ENCODE results near the gene ARHGAP24. TPM values are rescaled to one million over a fixed set of nuclear protein-coding genes. Genes with fewer than 3 reads are reported as not detected.

The ARHGAP24 gene
- total RNA-seq, 4 donors from 2014 or later, result 54.8 to 88.6 (median 62.6) TPM

DNA sequence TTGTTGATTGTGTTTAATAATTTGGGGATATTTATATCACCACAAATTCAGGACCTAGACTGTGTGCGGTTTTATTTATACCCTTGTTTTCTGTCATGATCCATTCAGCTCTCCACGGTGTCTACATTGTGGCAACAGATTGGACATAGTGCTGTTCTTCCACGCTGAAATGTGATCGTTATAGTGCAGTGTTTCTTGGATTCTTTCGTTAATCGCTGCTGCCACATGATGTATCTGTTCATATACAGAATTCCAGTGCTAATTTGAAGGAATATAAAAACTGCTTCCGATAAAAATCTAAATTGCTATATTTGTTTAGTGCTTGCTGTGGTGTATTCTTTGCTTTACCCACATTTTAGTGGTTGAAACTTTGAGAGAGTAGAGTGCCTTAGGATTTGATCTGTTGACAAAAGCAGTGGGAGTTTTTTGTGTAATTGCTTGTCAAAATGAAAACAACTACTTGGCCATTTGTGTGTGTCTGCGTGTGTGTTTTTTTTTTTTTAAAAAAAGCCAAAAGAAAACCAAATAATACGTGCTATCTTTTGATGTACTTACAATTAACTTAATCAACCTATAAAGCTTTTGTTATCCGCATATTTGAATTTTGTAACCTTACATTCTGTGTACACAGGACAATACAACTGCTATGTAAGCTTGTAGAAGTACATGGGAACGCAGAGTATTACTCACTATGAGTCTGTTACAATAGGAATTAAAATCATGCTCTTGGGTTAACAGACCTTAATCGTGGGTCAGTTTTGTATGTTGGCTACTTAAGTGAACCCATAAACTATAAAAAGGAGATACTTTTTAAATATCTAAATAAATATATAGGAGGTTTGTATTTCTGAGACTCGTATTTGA is 353.3 kb downstream of the ARHGAP24 start:
- TF ChIP-seq, protein P1, sequence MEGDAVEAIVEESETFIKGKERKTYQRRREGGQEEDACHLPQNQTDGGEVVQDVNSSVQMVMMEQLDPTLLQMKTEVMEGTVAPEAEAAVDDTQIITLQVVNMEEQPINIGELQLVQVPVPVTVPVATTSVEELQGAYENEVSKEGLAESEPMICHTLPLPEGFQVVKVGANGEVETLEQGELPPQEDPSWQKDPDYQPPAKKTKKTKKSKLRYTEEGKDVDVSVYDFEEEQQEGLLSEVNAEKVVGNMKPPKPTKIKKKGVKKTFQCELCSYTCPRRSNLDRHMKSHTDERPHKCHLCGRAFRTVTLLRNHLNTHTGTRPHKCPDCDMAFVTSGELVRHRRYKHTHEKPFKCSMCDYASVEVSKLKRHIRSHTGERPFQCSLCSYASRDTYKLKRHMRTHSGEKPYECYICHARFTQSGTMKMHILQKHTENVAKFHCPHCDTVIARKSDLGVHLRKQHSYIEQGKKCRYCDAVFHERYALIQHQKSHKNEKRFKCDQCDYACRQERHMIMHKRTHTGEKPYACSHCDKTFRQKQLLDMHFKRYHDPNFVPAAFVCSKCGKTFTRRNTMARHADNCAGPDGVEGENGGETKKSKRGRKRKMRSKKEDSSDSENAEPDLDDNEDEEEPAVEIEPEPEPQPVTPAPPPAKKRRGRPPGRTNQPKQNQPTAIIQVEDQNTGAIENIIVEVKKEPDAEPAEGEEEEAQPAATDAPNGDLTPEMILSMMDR (IDR thresholded peaks at IDR 0.05; ENCODE audit: low read depth), result no peak

DNA sequence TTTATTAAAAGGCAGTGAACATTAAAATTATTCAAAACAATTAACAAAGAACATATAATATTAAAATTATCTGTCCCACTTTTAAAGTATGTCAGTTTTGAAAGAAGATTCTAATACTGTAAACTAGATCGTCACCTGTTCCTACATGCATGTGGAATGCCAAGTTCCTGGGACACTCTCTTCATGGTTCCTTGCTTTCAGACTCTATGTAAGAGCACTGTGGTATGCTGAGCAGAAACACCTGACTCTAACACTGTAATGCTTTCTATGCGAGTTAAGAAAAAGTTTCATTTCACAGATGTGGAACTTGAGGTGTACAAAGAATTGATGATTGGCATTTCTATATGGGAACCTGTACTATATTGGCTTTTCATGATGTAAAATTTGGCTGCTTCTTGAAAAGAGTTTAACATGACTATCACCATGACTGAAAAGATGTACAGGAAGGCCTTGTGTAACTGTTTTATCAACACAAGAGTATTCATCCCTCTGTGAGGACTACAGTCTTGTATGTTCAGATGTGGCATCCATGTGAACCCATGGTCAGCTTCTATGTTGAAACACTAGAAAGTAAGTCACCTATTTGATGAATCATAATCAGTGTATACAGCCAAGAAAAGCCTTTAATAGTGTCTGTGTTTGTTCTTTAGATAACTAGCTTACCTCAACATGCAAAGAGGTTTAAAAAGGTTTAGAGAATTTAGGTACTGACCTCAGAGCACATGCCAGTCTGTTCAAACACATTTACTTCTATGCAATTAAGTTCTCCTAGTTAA is 354.5 kb downstream of the ARHGAP24 start:
- TF ChIP-seq, protein P1 (IDR thresholded peaks at IDR 0.05; ENCODE audit: low read depth), result no peak

DNA sequence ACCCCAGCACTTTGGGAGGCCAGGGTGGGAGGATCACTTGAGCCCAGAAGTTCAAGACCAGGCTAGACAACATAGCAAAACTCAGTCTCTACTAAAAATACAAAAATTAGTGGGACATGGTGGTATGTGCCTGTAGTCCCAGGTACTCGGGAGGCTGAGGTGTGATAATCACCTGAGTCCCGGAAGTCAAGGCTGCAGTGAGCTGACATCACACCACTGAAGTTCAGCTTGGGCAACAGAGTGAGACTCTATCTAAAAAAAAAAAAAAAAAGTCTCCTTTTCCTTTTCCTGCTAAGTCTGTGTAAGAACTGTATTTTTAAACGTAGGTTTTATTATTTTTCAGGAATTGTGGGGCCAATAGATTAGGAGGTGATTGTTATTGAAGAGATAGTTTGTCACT is 356.7 kb downstream of the ARHGAP24 start:
- TF ChIP-seq, protein P1 (IDR thresholded peaks at IDR 0.05; ENCODE audit: low read depth), result no peak

DNA sequence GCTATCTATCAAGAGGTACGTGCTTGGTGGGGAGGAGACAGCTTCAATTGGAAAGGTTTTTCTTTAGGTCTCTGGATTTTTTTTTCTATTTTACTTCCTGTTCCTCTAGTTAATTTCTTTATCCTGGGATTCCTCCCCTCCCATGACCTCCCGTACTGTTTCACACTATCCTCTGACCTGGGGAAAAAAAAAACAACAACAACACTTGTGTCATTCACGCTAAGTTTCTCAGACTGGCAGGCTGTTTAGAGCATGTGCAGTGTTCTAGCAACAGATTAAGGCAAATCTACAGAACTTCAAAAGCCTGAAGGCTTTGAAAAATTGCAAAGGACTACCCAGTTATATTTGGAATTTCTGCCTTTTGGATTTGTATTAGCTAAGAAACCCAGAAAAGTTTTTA is 358.4 kb downstream of the ARHGAP24 start:
- TF ChIP-seq, protein P1 (IDR thresholded peaks at IDR 0.05; ENCODE audit: low read depth), result no peak

DNA sequence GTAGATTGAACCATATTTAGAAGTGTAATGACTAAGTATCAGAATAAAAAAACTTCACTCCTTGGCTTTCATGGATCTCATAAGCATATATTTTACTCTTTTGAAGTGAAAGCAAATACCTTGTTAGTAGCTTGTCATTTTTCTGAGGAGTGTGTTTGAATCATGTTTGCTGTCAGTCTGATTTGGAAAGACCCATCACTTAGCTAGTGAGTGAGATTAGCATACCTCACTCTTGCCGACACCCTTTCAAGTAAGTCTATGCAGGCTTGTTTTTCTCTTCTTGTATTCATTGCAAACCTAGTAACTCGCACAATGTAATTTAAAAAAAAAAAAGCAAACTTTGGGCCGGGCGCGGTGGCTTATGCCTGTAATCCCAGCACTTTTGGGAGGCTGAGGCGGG is 360.0 kb downstream of the ARHGAP24 start:
- TF ChIP-seq, protein P1 (IDR thresholded peaks at IDR 0.05; ENCODE audit: low read depth), result no peak

DNA sequence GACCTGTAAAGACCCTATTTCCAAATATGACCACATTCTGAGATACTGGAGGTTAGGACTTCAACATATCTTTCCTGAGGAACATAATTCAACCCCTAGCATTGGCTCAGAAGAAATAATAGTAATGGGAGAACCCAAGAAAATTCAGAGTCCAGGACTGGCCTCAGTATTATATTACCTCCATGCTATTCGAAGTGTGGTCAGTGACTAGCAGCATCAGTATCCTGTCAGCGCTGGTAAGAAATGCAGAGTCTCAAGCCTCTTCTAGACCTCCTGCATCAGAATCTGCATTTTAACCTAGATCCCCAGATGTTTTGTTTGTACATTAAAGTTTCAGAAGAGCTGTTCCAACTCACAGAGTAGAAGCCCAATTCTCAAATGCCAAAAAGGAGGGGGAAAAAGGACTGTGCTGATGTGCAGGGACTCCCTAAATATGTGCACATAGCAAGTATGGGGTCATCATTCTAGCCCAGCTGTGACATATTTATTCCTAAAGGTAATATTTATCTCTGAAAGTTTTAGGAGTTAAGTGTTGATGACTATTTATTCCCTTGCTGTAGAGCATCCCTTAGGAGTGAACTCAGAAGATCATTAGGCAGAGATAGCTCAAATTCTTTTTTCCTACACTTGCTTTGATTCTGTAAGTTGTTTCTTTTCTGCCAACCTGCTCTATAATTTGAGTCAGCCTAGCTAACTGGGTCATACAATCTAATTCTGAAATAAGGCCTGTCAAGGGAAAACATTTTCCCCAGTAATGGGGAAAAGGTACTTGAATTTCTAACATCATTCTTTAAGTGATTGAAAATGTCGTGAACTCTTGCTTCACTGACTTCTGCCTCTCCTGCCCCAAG is 361.9 kb downstream of the ARHGAP24 start:
- TF ChIP-seq, protein P1 (IDR thresholded peaks at IDR 0.05; ENCODE audit: low read depth), result no peak

All from subcutaneous adipose tissue (tissue), 4 donors.